Activated CD8-positive, alpha-beta memory T cell treated with anti-CD3 and anti-CD28 coated beads, Interleukin-2, amount 50 U/mL, for 4 hours (primary cell): ENCODE measurements around the gene IRS1.

Experiments
- DNase-seq: peaks from one replicate; pipeline ENCODE4 v3.0.0-alpha.2; 2020

Gene IRS1

GRCh38 chr2:226788881-226789490 is 10.6 kb downstream of the IRS1 start:
- DNase-seq, result no peak

GRCh38 chr2:226788064-226788463 is 11.6 kb downstream of the IRS1 start:
- DNase-seq, result no peak

GRCh38 chr2:226783885-226784284 is 15.7 kb downstream of the IRS1 start:
- DNase-seq, result no peak

GRCh38 chr2:226782092-226782713 is 17.4 kb downstream of the IRS1 start:
- no peak for DNase-seq

GRCh38 chr2:226780431-226780830 is 19.2 kb downstream of the IRS1 start:
- DNase-seq, result no peak

GRCh38 chr2:226777611-226778010 is 22.0 kb downstream of the IRS1 start:
- no peak for DNase-seq

GRCh38 chr2:226776104-226776503 is 23.5 kb downstream of the IRS1 start:
- no peak for DNase-seq

- no peak for DNase-seq
Measured at GRCh38 chr2:226775032-226775509, 24.5 kb downstream of the IRS1 start.

- DNase-seq, result no peak
Measured at GRCh38 chr2:226773291-226773690, 26.3 kb downstream of the IRS1 start.

- no peak for DNase-seq
Measured at GRCh38 chr2:226772389-226773179, 27.0 kb downstream of the IRS1 start.

GRCh38 chr2:226771067-226771466 is 28.6 kb downstream of the IRS1 start:
- DNase-seq, result no peak

- no peak for DNase-seq
Measured at GRCh38 chr2:226767056-226767813, 32.4 kb downstream of the IRS1 start.

- DNase-seq, result no peak
Measured at GRCh38 chr2:226766352-226767055, 33.1 kb downstream of the IRS1 start.

- no peak for DNase-seq
Measured at GRCh38 chr2:226763320-226763719, 36.3 kb downstream of the IRS1 start.

- no peak for DNase-seq
Measured at GRCh38 chr2:226761195-226761583, 38.4 kb downstream of the IRS1 start.

- no peak for DNase-seq
Measured at GRCh38 chr2:226760412-226761194, 39.0 kb downstream of the IRS1 start.

- no peak for DNase-seq
Measured at GRCh38 chr2:226759768-226760167, 39.9 kb downstream of the IRS1 start.

GRCh38 chr2:226758921-226759640 is 40.5 kb downstream of the IRS1 start:
- no peak for DNase-seq

- no peak for DNase-seq
Measured at GRCh38 chr2:226756131-226756530, 43.5 kb downstream of the IRS1 start.

GRCh38 chr2:226755631-226756030 is 44.0 kb downstream of the IRS1 start:
- DNase-seq, result no peak
